Ureter (tissue), 1 donor: ENCODE data around the gene HK2. TPM values are rescaled to one million over a fixed set of nuclear protein-coding genes. Genes with fewer than 3 reads are reported as not detected.
A peak's percentile ranks its signal among the peaks of the same experiment; 100 is the strongest.
"Not testable (repeated sequence)": the region's sequence is repeated elsewhere in the genome, so short reads cannot be mapped to it uniquely, and the experiment has no call there.

Experiments
- DNase-seq: peaks from one replicate; pipeline ENCODE4 v3.0.0-alpha.2; 2020; ENCODE audit warnings: low spot score
- total RNA-seq: library from RNA; stranded (reverse); gene quantifications from one replicate; pipeline ENCODE4 v1.2.4, GENCODE V29; 2023
- donor health status: DM: yes; HTN: yes; CAD: no.

The HK2 gene
- total RNA-seq, 1 donor from 2014 or later = 62.8 TPM

- no peak for DNase-seq
Measured at GRCh38 chr2:74895001-74895400, 61.1 kb downstream of the HK2 start.

GRCh38 chr2:74896232-74896631 is 62.3 kb downstream of the HK2 start:
- no peak for DNase-seq

GRCh38 chr2:74900225-74900624 is 66.3 kb downstream of the HK2 start:
- DNase-seq = not testable (repeated sequence)

GRCh38 chr2:74902281-74902860 is 68.4 kb downstream of the HK2 start:
- no peak for DNase-seq

- DNase-seq = no peak
Measured at GRCh38 chr2:74906395-74906794, 72.5 kb downstream of the HK2 start.

- not testable (repeated sequence) for DNase-seq
Measured at GRCh38 chr2:74907560-74907959, 73.6 kb downstream of the HK2 start.

GRCh38 chr2:74908748-74909444 is 75.0 kb downstream of the HK2 start:
- no peak for DNase-seq

GRCh38 chr2:74910245-74910644 is 76.3 kb downstream of the HK2 start:
- DNase-seq = no peak

- DNase-seq = no peak
Measured at GRCh38 chr2:74911061-74911460, 77.1 kb downstream of the HK2 start.

- no peak for DNase-seq
Measured at GRCh38 chr2:74915743-74916142, 81.8 kb downstream of the HK2 start.

GRCh38 chr2:74916394-74916793 is 82.5 kb downstream of the HK2 start:
- DNase-seq = no peak

- DNase-seq = no peak
Measured at GRCh38 chr2:74917702-74918619, 84.0 kb downstream of the HK2 start.

- peak; percentile 51 for DNase-seq
Measured at GRCh38 chr2:74919827-74920226, 85.9 kb downstream of the HK2 start.

- no peak for DNase-seq
Measured at GRCh38 chr2:74921236-74921736, 87.4 kb downstream of the HK2 start.

- DNase-seq = no peak
Measured at GRCh38 chr2:74922592-74923227, 88.8 kb downstream of the HK2 start.

GRCh38 chr2:74924463-74925265 is 90.7 kb downstream of the HK2 start:
- DNase-seq = no peak

GRCh38 chr2:74925361-74925786 is 91.4 kb downstream of the HK2 start:
- no peak for DNase-seq

GRCh38 chr2:74927621-74928020 is 93.7 kb downstream of the HK2 start:
- no peak for DNase-seq

GRCh38 chr2:74930811-74931486 is 97.0 kb downstream of the HK2 start:
- no peak for DNase-seq

GRCh38 chr2:74931940-74932339 is 98.0 kb downstream of the HK2 start:
- DNase-seq = no peak
